HUES6 (cell line): ENCODE data around the gene OR2AE1.
A peak's percentile ranks its signal among the peaks of the same experiment; 100 is the strongest.

ENCODE experiments used
- H3K27ac ChIP-seq: 2 replicates; pipeline ENCODE4 v1.7.0; 2013; ENCODE audit warnings: low read depth, mild to moderate bottlenecking, low read length, inconsistent platforms
- H3K27me3 ChIP-seq: 2 replicates; pipeline ENCODE4 v1.6.1; 2013; ENCODE audit warnings: low read length; ENCODE audit not compliant: control insufficient read depth, insufficient read depth
- H3K36me3 ChIP-seq: 2 replicates; pipeline ENCODE4 v1.6.1; 2013; ENCODE audit warnings: low read length; ENCODE audit not compliant: control insufficient read depth, insufficient read depth
- H3K4me1 ChIP-seq: 2 replicates; pipeline ENCODE4 v1.6.1; 2013; ENCODE audit warnings: low read length; ENCODE audit not compliant: control insufficient read depth, insufficient read depth
- H3K4me3 ChIP-seq: 2 replicates; pipeline ENCODE4 v1.5.1; 2013; ENCODE audit warnings: low read depth, low read length
- H3K9ac ChIP-seq: one replicate; pipeline ENCODE4 v1.6.1; 2013; ENCODE audit warnings: mild to moderate bottlenecking, low read length
- H3K9me3 ChIP-seq: 2 replicates; pipeline ENCODE4 v1.6.1; 2013; ENCODE audit warnings: low read depth, low read length; ENCODE audit not compliant: control insufficient read depth, insufficient read depth

The OR2AE1 gene, protein sequence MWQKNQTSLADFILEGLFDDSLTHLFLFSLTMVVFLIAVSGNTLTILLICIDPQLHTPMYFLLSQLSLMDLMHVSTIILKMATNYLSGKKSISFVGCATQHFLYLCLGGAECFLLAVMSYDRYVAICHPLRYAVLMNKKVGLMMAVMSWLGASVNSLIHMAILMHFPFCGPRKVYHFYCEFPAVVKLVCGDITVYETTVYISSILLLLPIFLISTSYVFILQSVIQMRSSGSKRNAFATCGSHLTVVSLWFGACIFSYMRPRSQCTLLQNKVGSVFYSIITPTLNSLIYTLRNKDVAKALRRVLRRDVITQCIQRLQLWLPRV

DNA sequence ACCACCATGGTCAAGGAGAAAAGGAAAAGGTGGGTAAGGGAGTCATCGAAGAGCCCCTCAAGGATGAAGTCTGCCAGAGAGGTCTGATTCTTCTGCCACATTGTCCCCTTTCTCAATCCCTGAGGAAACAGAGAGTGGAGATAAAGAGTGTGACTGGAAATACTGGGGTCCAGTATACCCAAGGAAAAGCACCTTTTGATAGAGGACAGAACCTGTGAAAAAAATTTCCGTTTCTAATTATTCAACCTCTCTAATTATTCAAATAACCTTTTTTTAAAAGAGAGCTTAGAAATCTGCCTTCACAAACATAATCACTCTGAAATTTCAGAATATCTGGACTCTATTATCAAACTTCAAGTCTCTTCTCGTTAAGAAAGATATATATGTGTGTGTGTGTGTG, at the start of gene OR2AE1:
Gene OR2AE1, minus strand, starts transcription at position 101 of the 400 bp plus-strand sequence. Its CDS starts 0 bp downstream, at position 101.
- H3K36me3 ChIP-seq, result no peaks in the 10 kb centered on the region
- H3K9ac ChIP-seq, result no peak within 1 kb of the TSS
- no peaks in the 10 kb centered on the region for H3K4me1 ChIP-seq
- no peak within 1 kb of the TSS for H3K4me3 ChIP-seq
- H3K9me3 ChIP-seq, result no peaks in the 10 kb centered on the region
- H3K27me3 ChIP-seq, result no peaks in the 10 kb centered on the region
- no peak within 1 kb of the TSS for H3K27ac ChIP-seq

DNA sequence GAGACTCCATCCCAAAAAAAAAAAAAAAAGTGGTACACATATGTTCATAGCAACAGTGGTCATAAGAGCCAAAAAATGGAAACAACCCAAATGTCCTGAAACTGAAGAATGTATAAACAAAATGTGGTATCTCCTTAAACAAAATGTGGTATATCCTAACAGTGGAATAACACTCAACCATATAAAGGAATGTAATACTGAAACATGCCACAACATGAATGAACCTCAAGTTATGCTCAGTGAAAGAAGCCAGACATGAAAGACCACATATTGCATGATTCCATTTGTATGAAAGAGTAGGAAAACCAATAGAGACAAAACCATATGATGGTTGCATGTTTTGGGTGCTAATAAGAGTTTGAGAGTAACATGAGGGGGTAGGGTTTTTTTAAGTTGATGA, 49.5 kb upstream of the OR2AE1 start:
- Histone ChIP-seq H3K4me3 (no peak overlapping the region), H3K27me3 (peaks cover 16% of the 10 kb centered on the region), H3K36me3 (no peaks in the 10 kb centered on the region), H3K9ac (no peak overlapping the region), H3K4me1 (peaks cover 6% of the 10 kb centered on the region), H3K9me3 (peaks cover under 1% of the 10 kb centered on the region; the same call in 1 of the 2 replicates), H3K27ac (no peak overlapping the region)

DNA sequence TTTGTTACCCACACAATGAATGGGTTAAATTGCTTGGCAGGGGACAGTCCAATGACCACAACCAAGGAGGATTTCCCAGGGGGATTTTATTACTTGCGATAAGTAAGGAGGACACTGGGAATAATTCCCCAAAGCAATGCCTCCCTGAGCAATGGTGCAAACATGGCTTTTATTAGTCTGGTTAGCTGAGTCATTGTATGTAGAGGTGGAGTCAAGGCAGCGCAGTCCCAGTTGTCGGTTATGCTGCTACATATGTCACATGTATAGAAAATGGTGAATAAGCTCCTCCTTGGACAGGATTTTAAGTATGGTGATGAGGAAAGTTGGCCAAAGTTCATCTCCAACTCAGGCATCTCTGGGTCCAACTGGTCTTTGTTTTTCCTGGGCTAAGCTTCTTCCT, 46.4 kb upstream of the OR2AE1 start:
- Histone ChIP-seq H3K27ac (no peak overlapping the region), H3K4me1 (no peaks in the 10 kb centered on the region), H3K27me3 (peaks cover 10% of the 10 kb centered on the region; the same call in 1 of the 2 replicates), H3K9ac (no peak overlapping the region), H3K4me3 (no peak overlapping the region), H3K9me3 (peaks cover 15% of the 10 kb centered on the region), H3K36me3 (no peaks in the 10 kb centered on the region)

DNA sequence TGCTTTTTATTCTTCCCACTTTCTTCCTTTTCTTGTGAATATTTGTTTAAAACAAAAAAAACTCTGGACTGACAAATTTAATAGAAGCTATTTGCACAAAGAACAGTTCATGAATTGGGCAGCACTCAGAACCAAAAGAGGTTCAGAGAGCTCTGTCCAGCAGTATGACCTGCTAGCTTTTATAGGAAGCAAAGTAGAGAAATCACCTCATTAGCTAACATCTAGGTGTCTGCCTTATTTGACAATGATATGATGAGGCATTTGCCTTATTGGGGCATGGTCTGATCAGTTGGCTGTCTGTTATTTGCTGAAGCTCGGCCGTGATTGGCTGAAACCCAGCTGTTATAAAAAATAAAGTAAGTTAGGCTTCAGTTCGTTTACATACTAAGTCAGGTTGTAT, 43.3 kb upstream of the OR2AE1 start:
- H3K27ac ChIP-seq, result no peak overlapping the region
- H3K4me3 ChIP-seq, result peak overlapping the region; percentile 76
- H3K36me3 ChIP-seq, result no peaks in the 10 kb centered on the region
- H3K27me3 ChIP-seq, result 0 out of 2 replicates have a peak, but pooled peaks cover 4% of the 10 kb centered on the region
- H3K9me3 ChIP-seq, result peaks cover 15% of the 10 kb centered on the region
- no peak overlapping the region for H3K9ac ChIP-seq
- no peaks in the 10 kb centered on the region for H3K4me1 ChIP-seq

DNA sequence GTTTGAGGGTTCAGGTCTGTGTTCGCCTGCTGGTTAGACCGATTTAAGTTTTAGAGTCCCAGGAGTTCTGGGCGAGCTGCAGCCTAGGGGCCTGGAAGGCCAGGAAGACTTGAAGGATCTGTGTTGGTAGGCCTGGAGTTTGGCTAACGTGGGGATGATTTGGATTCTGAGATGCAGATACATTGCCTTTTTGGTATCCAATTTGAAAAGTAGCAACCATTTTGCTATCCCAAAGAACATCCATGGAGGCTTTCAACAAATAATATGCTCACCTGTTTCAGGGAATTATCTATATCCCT, 42.9 kb upstream of the OR2AE1 start:
- Histone ChIP-seq H3K27ac (no peak overlapping the region), H3K4me3 (peak overlapping the region; percentile 76), H3K27me3 (0 out of 2 replicates have a peak, but pooled peaks cover 4% of the 10 kb centered on the region), H3K36me3 (no peaks in the 10 kb centered on the region), H3K9ac (peak overlapping the region; percentile 30), H3K9me3 (peaks cover 15% of the 10 kb centered on the region), H3K4me1 (no peaks in the 10 kb centered on the region)

DNA sequence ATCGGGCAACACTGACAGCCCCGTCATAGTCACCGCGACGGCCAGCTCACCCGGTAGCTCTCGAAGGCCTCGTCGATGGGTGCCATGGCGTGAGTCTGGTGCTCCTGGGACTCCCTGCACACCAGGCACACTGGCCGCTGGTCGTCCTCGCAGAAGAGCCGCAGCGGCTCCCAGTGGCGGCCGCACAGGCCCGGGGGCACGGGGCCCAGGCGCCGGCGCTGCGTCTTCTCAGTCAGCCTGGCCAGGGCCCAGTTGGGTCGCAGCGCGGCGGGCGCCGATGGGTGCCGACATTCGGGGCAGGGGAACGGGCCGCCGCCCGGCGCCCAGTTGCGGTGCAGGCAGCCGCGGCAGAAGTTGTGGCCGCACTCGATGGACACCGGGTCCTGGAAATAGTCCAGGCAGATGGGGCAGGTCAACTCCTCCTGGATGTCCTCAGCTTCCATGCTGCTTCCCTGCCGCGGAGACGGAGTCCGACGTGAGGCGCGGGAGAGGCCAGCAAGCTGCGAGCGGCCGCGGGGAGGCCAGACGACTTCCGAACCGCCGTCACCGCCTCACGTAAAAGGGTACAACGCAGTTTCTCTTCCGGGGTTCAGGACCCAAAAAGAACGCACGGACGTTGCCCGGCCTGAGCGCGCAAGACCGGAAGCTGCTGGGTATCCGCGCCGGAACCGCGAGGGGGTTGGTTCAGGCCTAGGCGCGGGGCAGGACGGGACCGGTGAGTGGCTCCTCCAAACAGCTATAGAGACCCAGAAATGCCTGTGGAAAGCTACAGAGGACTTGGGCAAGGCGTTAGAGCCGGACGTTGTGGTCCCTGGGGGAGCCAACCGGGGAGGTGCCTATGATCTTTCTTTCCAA, 42.4 kb upstream of the OR2AE1 start, which contains the start of gene TRIM4:
Gene TRIM4, minus strand, starts transcription at position 572 of the 855 bp plus-strand sequence. Its CDS starts 129 bp downstream, at position 443.
- 0 out of 2 replicates have a peak, but pooled peaks cover 4% of the 10 kb centered on the region for H3K27me3 ChIP-seq
- H3K36me3 ChIP-seq, result no peaks in the 10 kb centered on the region
- H3K4me3 ChIP-seq, result peak within 1 kb of the TSS; percentile 76
- no peaks in the 10 kb centered on the region for H3K4me1 ChIP-seq
- peak within 1 kb of the TSS; percentile 36 for H3K9ac ChIP-seq
- H3K9me3 ChIP-seq, result peaks cover 15% of the 10 kb centered on the region
- H3K27ac ChIP-seq, result no peak within 1 kb of the TSS

DNA sequence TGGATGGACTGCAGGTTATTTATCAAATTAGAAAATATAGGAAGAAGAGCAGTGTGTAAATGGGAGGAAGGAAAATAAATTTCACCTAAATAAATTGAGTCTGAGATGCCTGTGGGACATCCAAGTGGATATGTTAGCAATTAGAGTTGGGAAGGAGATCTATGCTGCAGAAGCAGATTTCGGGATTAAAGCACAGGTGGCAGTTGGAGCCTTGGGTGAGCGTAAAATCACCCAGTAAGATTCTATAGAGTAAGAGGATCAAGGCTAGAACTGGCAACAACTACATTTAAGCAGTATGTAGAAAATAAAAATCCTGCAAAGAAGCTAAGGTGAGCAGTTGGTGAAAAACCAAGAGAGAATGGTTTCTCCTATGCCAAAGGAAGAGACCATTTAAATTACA, 34.1 kb upstream of the OR2AE1 start:
- Histone ChIP-seq H3K36me3 (peaks cover 13% of the 10 kb centered on the region; the same call in 1 of the 2 replicates), H3K27me3 (no peaks in the 10 kb centered on the region), H3K27ac (no peak overlapping the region), H3K9ac (no peak overlapping the region), H3K4me1 (no peaks in the 10 kb centered on the region), H3K4me3 (no peak overlapping the region), H3K9me3 (no peaks in the 10 kb centered on the region)

DNA sequence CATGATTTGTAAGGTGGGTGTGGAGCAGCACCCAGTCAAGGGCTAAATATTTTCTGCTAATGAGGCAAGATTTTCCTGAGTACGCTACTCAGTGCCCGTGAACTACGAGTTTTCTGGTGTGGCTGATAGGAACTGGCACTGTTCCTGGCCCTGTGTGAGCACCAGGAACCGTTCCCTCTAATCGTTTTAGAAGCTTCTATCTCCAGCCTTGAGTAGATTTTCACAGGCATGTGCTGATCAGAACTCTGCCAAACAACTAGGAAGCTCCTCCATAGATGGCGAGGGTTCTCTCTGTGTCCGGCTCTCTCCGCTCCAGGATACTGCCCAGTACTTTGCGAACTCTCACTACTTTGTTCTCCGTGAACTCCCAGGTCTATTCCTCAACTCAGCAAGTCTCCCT, 24.7 kb upstream of the OR2AE1 start:
- H3K27me3 ChIP-seq, result no peaks in the 10 kb centered on the region
- H3K9me3 ChIP-seq, result no peaks in the 10 kb centered on the region
- peaks cover 8% of the 10 kb centered on the region; the same call in 1 of the 2 replicates for H3K36me3 ChIP-seq
- no peak overlapping the region for H3K27ac ChIP-seq
- H3K4me3 ChIP-seq, result no peak overlapping the region
- H3K9ac ChIP-seq, result no peak overlapping the region
- no peaks in the 10 kb centered on the region for H3K4me1 ChIP-seq

DNA sequence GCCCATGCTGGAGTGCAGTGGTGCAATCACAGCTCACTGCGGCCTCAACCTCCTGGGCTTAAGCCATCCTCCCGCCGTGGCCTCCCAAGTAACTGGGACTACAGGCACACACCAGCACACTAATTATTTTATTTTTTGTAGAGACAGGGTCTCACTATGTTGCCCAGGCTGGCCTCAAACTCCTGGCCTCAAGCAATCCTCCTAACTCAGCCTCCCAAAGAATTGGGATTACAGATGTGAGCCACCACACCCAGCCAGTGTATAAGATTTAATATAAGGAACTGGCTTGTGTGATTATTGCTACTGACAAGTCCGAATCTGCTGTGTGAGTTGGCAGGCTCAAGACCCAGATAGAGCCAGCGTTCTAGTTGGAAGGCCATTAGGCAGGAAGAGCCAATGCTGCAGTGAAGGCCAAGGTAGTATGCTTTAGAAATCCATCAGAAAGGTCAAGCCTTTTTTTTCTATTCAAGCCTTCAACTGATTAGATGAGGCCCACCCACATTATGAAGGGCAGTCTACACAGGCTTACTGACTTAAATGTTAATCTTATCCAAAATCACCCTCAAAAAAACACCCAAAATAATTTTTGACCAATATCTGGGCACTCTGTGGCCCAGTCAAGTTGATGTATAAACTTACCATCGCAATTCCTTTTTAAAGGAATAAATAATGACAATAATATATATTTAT, 23.1 kb upstream of the OR2AE1 start:
- H3K9me3 ChIP-seq, result no peaks in the 10 kb centered on the region
- H3K27ac ChIP-seq, result no peak overlapping the region
- H3K9ac ChIP-seq, result no peak overlapping the region
- H3K4me1 ChIP-seq, result no peaks in the 10 kb centered on the region
- H3K36me3 ChIP-seq, result peaks cover 8% of the 10 kb centered on the region; the same call in 1 of the 2 replicates
- no peak overlapping the region for H3K4me3 ChIP-seq
- no peaks in the 10 kb centered on the region for H3K27me3 ChIP-seq

DNA sequence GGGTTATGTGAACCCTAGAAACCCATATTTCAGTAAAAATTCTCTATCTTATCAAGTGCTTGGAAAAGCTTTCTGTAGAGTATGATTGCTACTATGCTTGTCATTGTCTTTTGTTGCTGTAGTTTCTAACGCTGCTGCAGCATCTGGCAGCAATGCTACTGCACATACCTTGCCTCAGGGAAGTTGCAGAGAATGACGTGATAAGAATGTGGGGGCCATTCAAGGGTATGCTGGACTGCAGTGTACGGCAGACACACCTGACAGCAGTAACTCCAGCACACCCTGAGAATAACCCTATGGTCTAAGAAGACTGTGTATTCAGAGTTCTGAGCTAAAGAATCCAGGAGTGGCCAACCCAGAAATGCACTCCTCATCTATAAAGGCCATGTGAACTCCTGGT, 22.0 kb upstream of the OR2AE1 start:
- Histone ChIP-seq H3K27me3 (no peaks in the 10 kb centered on the region), H3K4me3 (no peak overlapping the region), H3K9me3 (no peaks in the 10 kb centered on the region), H3K36me3 (peaks cover 8% of the 10 kb centered on the region; the same call in 1 of the 2 replicates), H3K9ac (no peak overlapping the region), H3K27ac (no peak overlapping the region), H3K4me1 (no peaks in the 10 kb centered on the region)
